ENCODE results near the gene CTR9.

CTR9 gene

GRCh38 chr11:10716543-10717259, 34.3 kb upstream of the CTR9 start:
- Histone ChIP-seq H3K9me3 (ENCODE audit: insufficient read depth, low read length) (no peaks in the 10 kb centered on the region; the same call in 1 of the 2 replicates), H3K36me3 (ENCODE audit: insufficient read depth, insufficient read length, low read length) (no peaks in the 10 kb centered on the region), H3K9ac (ENCODE audit: insufficient read length, low read depth) (no peak overlapping the region), H3K27me3 (ENCODE audit: insufficient read depth, insufficient read length) (no peaks in the 10 kb centered on the region), H3K4me3 (ENCODE audit: insufficient read length, low read depth) (no peak overlapping the region), H3K4me1 (ENCODE audit: insufficient read depth, insufficient read length) (no peaks in the 10 kb centered on the region)
- no peak for TF ChIP-seq SUZ12 (IDR thresholded peaks at IDR 0.05; ENCODE audit: extremely low read depth, insufficient read depth, insufficient read length)
- TF ChIP-seq ZNF274 (IDR thresholded peaks at IDR 0.05; ENCODE audit: low read depth, low read length) = no peak
- TF ChIP-seq YY1 (IDR thresholded peaks at IDR 0.05; ENCODE audit: insufficient read depth, insufficient read length) = no peak
- DNase-seq (ENCODE audit: low read depth, low spot score) = no peak

GRCh38 chr11:10719616-10720015, 31.4 kb upstream of the CTR9 start:
- no peaks in the 10 kb centered on the region; the same call in 1 of the 2 replicates for H3K9me3 ChIP-seq (ENCODE audit: insufficient read depth, low read length)
- DNase-seq (ENCODE audit: low read depth, low spot score) = no peak
- no peak overlapping the region for H3K4me3 ChIP-seq (ENCODE audit: insufficient read length, low read depth)
- no peaks in the 10 kb centered on the region for H3K27me3 ChIP-seq (ENCODE audit: insufficient read depth, insufficient read length)
- H3K9ac ChIP-seq (ENCODE audit: insufficient read length, low read depth) = no peak overlapping the region
- H3K4me1 ChIP-seq (ENCODE audit: insufficient read depth, insufficient read length) = no peaks in the 10 kb centered on the region
- TF ChIP-seq YY1 (IDR thresholded peaks at IDR 0.05; ENCODE audit: insufficient read depth, insufficient read length) (no peak), SUZ12 (IDR thresholded peaks at IDR 0.05; ENCODE audit: extremely low read depth, insufficient read depth, insufficient read length) (no peak), ZNF274 (IDR thresholded peaks at IDR 0.05; ENCODE audit: low read depth, low read length) (no peak)
- no peaks in the 10 kb centered on the region for H3K36me3 ChIP-seq (ENCODE audit: insufficient read depth, insufficient read length, low read length)

GRCh38 chr11:10720881-10721376, 30.1 kb upstream of the CTR9 start:
- Histone ChIP-seq H3K4me1 (ENCODE audit: insufficient read depth, insufficient read length) (no peaks in the 10 kb centered on the region), H3K9ac (ENCODE audit: insufficient read length, low read depth) (no peak overlapping the region), H3K9me3 (ENCODE audit: insufficient read depth, low read length) (no peaks in the 10 kb centered on the region; the same call in 1 of the 2 replicates), H3K27me3 (ENCODE audit: insufficient read depth, insufficient read length) (no peaks in the 10 kb centered on the region), H3K36me3 (ENCODE audit: insufficient read depth, insufficient read length, low read length) (no peaks in the 10 kb centered on the region), H3K4me3 (ENCODE audit: insufficient read length, low read depth) (no peak overlapping the region)
- no peak for TF ChIP-seq SUZ12 (IDR thresholded peaks at IDR 0.05; ENCODE audit: extremely low read depth, insufficient read depth, insufficient read length)
- TF ChIP-seq ZNF274 (IDR thresholded peaks at IDR 0.05; ENCODE audit: low read depth, low read length) = no peak
- no peak for TF ChIP-seq YY1 (IDR thresholded peaks at IDR 0.05; ENCODE audit: insufficient read depth, insufficient read length)
- no peak for DNase-seq (ENCODE audit: low read depth, low spot score)

GRCh38 chr11:10722307-10722706, 28.7 kb upstream of the CTR9 start:
- Histone ChIP-seq H3K4me3 (ENCODE audit: insufficient read length, low read depth) (no peak overlapping the region), H3K36me3 (ENCODE audit: insufficient read depth, insufficient read length, low read length) (no peaks in the 10 kb centered on the region), H3K4me1 (ENCODE audit: insufficient read depth, insufficient read length) (no peaks in the 10 kb centered on the region), H3K9ac (ENCODE audit: insufficient read length, low read depth) (no peak overlapping the region), H3K9me3 (ENCODE audit: insufficient read depth, low read length) (no peaks in the 10 kb centered on the region; the same call in 1 of the 2 replicates), H3K27me3 (ENCODE audit: insufficient read depth, insufficient read length) (no peaks in the 10 kb centered on the region)
- TF ChIP-seq ZNF274 (IDR thresholded peaks at IDR 0.05; ENCODE audit: low read depth, low read length) (no peak), SUZ12 (IDR thresholded peaks at IDR 0.05; ENCODE audit: extremely low read depth, insufficient read depth, insufficient read length) (no peak), YY1 (IDR thresholded peaks at IDR 0.05; ENCODE audit: insufficient read depth, insufficient read length) (no peak)
- DNase-seq (ENCODE audit: low read depth, low spot score) = no peak

- Histone ChIP-seq H3K4me3 (ENCODE audit: insufficient read length, low read depth) (no peak overlapping the region), H3K27me3 (ENCODE audit: insufficient read depth, insufficient read length) (no peaks in the 10 kb centered on the region), H3K9ac (ENCODE audit: insufficient read length, low read depth) (no peak overlapping the region), H3K9me3 (ENCODE audit: insufficient read depth, low read length) (no peaks in the 10 kb centered on the region; the same call in 1 of the 2 replicates), H3K36me3 (ENCODE audit: insufficient read depth, insufficient read length, low read length) (no peaks in the 10 kb centered on the region), H3K4me1 (ENCODE audit: insufficient read depth, insufficient read length) (no peaks in the 10 kb centered on the region)
- no peak for DNase-seq (ENCODE audit: low read depth, low spot score)
- TF ChIP-seq SUZ12 (IDR thresholded peaks at IDR 0.05; ENCODE audit: extremely low read depth, insufficient read depth, insufficient read length) = no peak
- TF ChIP-seq YY1 (IDR thresholded peaks at IDR 0.05; ENCODE audit: insufficient read depth, insufficient read length) = no peak
- no peak for TF ChIP-seq ZNF274 (IDR thresholded peaks at IDR 0.05; ENCODE audit: low read depth, low read length)
Observed at GRCh38 chr11:10725114-10725906, 25.7 kb upstream of the CTR9 start.

GRCh38 chr11:10725907-10726253, 25.2 kb upstream of the CTR9 start:
- DNase-seq (ENCODE audit: low read depth, low spot score) = no peak
- no peaks in the 10 kb centered on the region for H3K9me3 ChIP-seq (ENCODE audit: insufficient read depth, low read length)
- no peak overlapping the region for H3K4me3 ChIP-seq (ENCODE audit: insufficient read length, low read depth)
- H3K36me3 ChIP-seq (ENCODE audit: insufficient read depth, insufficient read length, low read length) = no peaks in the 10 kb centered on the region
- TF ChIP-seq YY1 (IDR thresholded peaks at IDR 0.05; ENCODE audit: insufficient read depth, insufficient read length) (no peak), SUZ12 (IDR thresholded peaks at IDR 0.05; ENCODE audit: extremely low read depth, insufficient read depth, insufficient read length) (no peak), ZNF274 (IDR thresholded peaks at IDR 0.05; ENCODE audit: low read depth, low read length) (no peak)
- H3K27me3 ChIP-seq (ENCODE audit: insufficient read depth, insufficient read length) = no peaks in the 10 kb centered on the region
- no peaks in the 10 kb centered on the region for H3K4me1 ChIP-seq (ENCODE audit: insufficient read depth, insufficient read length)
- H3K9ac ChIP-seq (ENCODE audit: insufficient read length, low read depth) = no peak overlapping the region
